Right hindlimb (tissue), 1 donor: ENCODE data around the gene RHOC.

Experiments used
- DNase-seq: peaks from one replicate; pipeline ENCODE4 v3.0.0-alpha.2; 2018

RHOC gene

DNA sequence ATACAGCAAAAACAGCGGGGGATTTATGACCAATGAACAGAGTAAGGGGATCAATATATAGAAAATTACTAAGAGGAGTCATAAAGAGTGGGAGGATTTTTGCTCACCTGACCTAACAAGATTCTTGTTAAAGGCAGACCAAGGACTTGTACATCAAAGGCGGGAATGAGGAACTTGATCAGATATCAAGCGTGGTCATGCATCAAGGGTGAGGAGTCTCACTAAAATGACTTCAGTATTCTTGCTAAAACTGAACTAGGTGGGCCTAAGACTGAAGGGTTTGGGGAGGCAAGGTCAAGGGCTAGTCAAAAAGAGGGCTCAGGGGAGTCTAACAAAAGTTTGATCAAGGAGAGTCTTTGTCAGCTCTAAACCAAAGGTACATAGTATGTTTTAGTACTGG is 30.4 kb downstream of the RHOC start:
- DNase-seq, result no peak

DNA sequence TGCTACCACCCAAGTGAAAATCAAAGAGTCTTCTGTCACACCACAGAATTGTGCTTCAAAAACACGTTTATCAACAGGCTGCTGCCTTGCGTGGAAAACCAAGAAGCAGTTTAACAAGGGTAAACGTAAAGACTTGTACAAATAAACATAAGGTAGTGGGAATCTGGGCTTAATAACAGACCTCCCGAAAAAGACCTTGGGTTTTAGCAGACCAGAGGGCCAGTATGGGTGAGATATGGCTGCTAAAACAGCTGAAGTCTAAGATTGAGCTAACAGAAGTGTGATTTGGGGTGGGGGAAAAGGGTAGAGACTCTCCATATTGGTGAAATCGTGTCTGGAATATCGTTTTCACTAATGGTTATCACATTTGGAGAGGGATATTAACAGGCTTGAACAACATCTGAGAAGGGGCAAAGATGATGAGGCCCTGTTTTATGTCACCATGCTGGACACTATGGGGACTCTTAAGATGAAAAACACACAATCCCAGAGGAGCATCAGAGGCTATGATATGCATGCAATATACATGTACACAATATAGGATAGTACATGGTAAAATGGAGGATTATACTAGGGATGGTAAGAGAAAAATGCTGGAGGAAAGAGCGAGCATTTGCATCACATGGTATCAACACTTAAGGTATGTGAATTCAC is 31.1 kb downstream of the RHOC start:
- no peak for DNase-seq

- peak; percentile 72 for DNase-seq
Measured at GRCh38 chr1:112674986-112675727, 31.8 kb downstream of the RHOC start.

- DNase-seq, result peak; percentile 80
Measured at GRCh38 chr1:112674440-112674985, 32.4 kb downstream of the RHOC start, which contains the start of gene MOV10. Gene MOV10 (plus strand): TSS chr1:112674659. CDS start chr1:112674913, 254 bp downstream.

- peak; percentile 33 for DNase-seq
Measured at GRCh38 chr1:112673592-112674439, 33.1 kb downstream of the RHOC start.

- no peak for DNase-seq
Measured at GRCh38 chr1:112672842-112673241, 34.1 kb downstream of the RHOC start.

- DNase-seq, result no peak
Measured at GRCh38 chr1:112672009-112672408, 34.9 kb downstream of the RHOC start.

GRCh38 chr1:112666946-112667345 is 40.0 kb downstream of the RHOC start:
- no peak for DNase-seq

GRCh38 chr1:112665857-112666256 is 41.1 kb downstream of the RHOC start:
- DNase-seq, result no peak

- DNase-seq, result no peak
Measured at GRCh38 chr1:112651205-112651604, 55.7 kb downstream of the RHOC start.
